ENCODE data around the gene IKBKG.
"Not testable (repeated sequence)": the region's sequence is repeated elsewhere in the genome, so short reads cannot be mapped to it uniquely, and the experiment has no call there.

Gene IKBKG, protein sequence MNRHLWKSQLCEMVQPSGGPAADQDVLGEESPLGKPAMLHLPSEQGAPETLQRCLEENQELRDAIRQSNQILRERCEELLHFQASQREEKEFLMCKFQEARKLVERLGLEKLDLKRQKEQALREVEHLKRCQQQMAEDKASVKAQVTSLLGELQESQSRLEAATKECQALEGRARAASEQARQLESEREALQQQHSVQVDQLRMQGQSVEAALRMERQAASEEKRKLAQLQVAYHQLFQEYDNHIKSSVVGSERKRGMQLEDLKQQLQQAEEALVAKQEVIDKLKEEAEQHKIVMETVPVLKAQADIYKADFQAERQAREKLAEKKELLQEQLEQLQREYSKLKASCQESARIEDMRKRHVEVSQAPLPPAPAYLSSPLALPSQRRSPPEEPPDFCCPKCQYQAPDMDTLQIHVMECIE

GRCh38 chrX:154547245-154548027 lies at the start of gene IKBKG:
Gene IKBKG, plus strand, starts transcription at chrX:154547620. Its CDS starts 4,383 bp downstream, at chrX:154552003.
- TF ChIP-seq, protein P1, sequence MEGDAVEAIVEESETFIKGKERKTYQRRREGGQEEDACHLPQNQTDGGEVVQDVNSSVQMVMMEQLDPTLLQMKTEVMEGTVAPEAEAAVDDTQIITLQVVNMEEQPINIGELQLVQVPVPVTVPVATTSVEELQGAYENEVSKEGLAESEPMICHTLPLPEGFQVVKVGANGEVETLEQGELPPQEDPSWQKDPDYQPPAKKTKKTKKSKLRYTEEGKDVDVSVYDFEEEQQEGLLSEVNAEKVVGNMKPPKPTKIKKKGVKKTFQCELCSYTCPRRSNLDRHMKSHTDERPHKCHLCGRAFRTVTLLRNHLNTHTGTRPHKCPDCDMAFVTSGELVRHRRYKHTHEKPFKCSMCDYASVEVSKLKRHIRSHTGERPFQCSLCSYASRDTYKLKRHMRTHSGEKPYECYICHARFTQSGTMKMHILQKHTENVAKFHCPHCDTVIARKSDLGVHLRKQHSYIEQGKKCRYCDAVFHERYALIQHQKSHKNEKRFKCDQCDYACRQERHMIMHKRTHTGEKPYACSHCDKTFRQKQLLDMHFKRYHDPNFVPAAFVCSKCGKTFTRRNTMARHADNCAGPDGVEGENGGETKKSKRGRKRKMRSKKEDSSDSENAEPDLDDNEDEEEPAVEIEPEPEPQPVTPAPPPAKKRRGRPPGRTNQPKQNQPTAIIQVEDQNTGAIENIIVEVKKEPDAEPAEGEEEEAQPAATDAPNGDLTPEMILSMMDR (IDR thresholded peaks at IDR 0.05; ENCODE audit: insufficient read depth, missing control alignments): no peak
- no peak for FAIRE-seq
- peak; percentile 83 for DNase-seq (ENCODE audit: insufficient read length, low spot score)

DNA sequence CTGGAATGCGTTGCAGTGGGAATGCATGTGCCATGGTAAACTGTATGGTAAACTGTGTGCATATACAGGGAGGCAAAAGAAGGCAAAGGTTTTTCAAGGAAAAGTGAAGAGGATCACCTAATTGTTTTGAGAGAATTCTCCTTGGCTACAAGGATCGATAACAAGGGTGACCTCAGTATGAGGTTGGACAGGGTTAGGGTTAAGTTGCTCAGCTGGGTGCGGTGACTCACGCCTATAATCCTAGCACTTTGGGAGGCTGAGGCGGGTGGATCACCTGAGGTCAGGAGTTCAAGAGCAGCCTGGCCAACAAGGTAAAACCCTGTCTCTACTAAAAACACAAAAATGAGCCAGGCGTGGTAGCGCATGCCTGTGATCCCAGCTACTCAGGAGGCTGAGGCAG lies 46.0 kb upstream of the IKBKG start:
- FAIRE-seq; DNase-seq (ENCODE audit: insufficient read length, low spot score): not testable (repeated sequence)

DNA sequence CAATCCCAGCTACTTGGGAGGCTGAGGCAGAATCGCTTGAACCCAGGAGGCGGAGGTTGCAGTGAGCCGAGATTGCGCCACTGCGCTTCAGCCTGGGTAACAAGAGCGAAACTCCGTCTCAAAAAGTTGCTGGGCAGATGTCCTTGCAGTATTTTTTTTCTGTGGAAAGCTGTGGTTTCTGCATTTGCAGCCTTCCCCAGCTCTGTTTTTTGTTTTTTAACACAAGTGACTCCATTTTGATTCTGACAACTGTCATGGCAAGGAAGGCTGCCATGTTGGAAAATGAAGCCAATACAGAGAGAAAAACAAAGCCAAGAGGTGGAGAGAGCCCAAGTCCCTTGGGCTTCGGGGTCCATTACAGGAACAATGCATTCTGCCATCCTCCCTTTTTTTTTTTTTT lies 45.3 kb upstream of the IKBKG start:
- FAIRE-seq (no peak), DNase-seq (ENCODE audit: insufficient read length, low spot score) (no peak)
- TF ChIP-seq, protein P1 (IDR thresholded peaks at IDR 0.05; ENCODE audit: insufficient read depth, missing control alignments): no peak

DNA sequence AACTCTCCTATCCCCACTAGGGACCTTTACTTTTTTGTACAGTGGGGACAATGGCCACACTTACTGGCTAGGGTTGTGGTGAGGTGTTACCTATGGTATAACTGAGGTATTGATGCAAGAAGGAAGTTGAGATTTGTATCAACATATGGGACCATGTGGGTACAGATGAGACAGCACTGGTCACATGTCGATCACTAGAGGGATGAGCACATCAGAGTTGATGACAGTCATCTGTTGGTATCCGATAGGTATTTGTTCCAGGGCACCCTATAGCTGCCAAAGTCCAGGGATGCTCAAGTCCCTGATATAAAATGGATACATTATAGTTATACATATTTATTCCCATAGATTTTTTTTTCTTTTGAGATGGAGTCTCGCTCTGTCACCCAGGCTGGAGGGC lies 44.4 kb upstream of the IKBKG start:
- DNase-seq (ENCODE audit: insufficient read length, low spot score) (no peak), FAIRE-seq (no peak)
- TF ChIP-seq, protein P1 (IDR thresholded peaks at IDR 0.05; ENCODE audit: insufficient read depth, missing control alignments): no peak

GRCh38 chrX:154505734-154506133 lies 41.7 kb upstream of the IKBKG start:
- TF ChIP-seq, protein P1 (IDR thresholded peaks at IDR 0.05; ENCODE audit: insufficient read depth, missing control alignments): no peak
- no peak for DNase-seq (ENCODE audit: insufficient read length, low spot score)
- no peak for FAIRE-seq

- DNase-seq (ENCODE audit: insufficient read length, low spot score) (no peak), FAIRE-seq (no peak)
- TF ChIP-seq, protein P1 (IDR thresholded peaks at IDR 0.05; ENCODE audit: insufficient read depth, missing control alignments): no peak
Measured at GRCh38 chrX:154506483-154507332, 40.7 kb upstream of the IKBKG start.
